WTC11 (cell line): ENCODE measurements around the gene CCDC57. TPM values are rescaled to one million over a fixed set of nuclear protein-coding genes. Genes with fewer than 3 reads are reported as not detected.

Source experiments
- ATAC-seq: fragments of 200-7000 bp; cut with Tn5 transposase; 2 replicates; pipeline ENCODE4 v1.10.0; 2021; ENCODE audit warnings: mild to moderate bottlenecking, moderate library complexity
- CTCF ChIA-PET: fragments of 300-600 bp; sonication (Branson Sonifier 250); formaldehyde crosslinking; loops from one replicate; lab custom pipeline; 2021; ENCODE audit warnings: antibody characterized with exemption; lab: Charles Lee
- POLR2A ChIA-PET: fragments of 350-600 bp; sonication (Branson Sonifier 250); formaldehyde crosslinking; loops from one replicate; lab custom pipeline; 2021; ENCODE audit warnings: antibody characterized with exemption; lab: Charles Lee
- DNase-seq: peaks from one replicate; pipeline ENCODE4 v3.0.0; 2021; ENCODE audit warnings: low spot score
- H3K27ac Mint-ChIP-seq: 2 replicates; pipeline ENCODE4 v1.8.0; 2021; ENCODE audit warnings: mixed read lengths
- H3K27me3 Mint-ChIP-seq: 2 replicates; pipeline ENCODE4 v1.8.0; 2021; ENCODE audit warnings: low read depth, mild to moderate bottlenecking, moderate library complexity, mixed read lengths
- H3K36me3 Mint-ChIP-seq: 2 replicates; pipeline ENCODE4 v1.8.0; 2021; ENCODE audit warnings: mixed read lengths
- H3K4me1 Mint-ChIP-seq: 2 replicates; pipeline ENCODE4 v1.8.0; 2022; ENCODE audit warnings: mixed read lengths
- H3K4me3 Mint-ChIP-seq: 2 replicates; pipeline ENCODE4 v1.8.0; 2021; ENCODE audit warnings: mild to moderate bottlenecking, moderate library complexity, mixed read lengths
- H3K9me3 Mint-ChIP-seq: 2 replicates; pipeline ENCODE4 v1.8.0; 2021; ENCODE audit warnings: mixed read lengths
- ESRRA ChIP-seq: sonication (generic); formaldehyde crosslinking; IDR thresholded peaks from 2 replicates; pipeline ENCODE4 v1.8.1; 2022; ENCODE audit warnings: mild to moderate bottlenecking, missing genetic modification reagents, borderline replicate concordance
- ETV6 ChIP-seq: sonication (generic); formaldehyde crosslinking; IDR thresholded peaks from 2 replicates; pipeline ENCODE4 v1.8.1; 2022; ENCODE audit warnings: mild to moderate bottlenecking, missing genetic modification reagents
- NFATC4 ChIP-seq: fragments of 250-450 bp; sonication (Bioruptor Pico); IDR thresholded peaks from 2 replicates; pipeline ENCODE4 v1.9.0; 2021; ENCODE audit warnings: mild to moderate bottlenecking
- NR1H2 ChIP-seq: sonication (generic); formaldehyde crosslinking; IDR thresholded peaks from 2 replicates; pipeline ENCODE4 v1.9.0; 2021; ENCODE audit warnings: mild to moderate bottlenecking, moderate library complexity, missing genetic modification reagents
- NR2C2 ChIP-seq: sonication (generic); formaldehyde crosslinking; IDR thresholded peaks from 2 replicates; pipeline ENCODE4 v1.8.0; 2022; ENCODE audit warnings: mild to moderate bottlenecking, missing genetic modification reagents
- RELA ChIP-seq: sonication (generic); formaldehyde crosslinking; IDR thresholded peaks from 2 replicates; pipeline ENCODE4 v1.8.1; 2022; ENCODE audit warnings: missing genetic modification reagents, mild to moderate bottlenecking, borderline replicate concordance
- SMAD4 ChIP-seq: sonication (generic); formaldehyde crosslinking; IDR thresholded peaks from 2 replicates; pipeline ENCODE4 v1.8.0; 2022; ENCODE audit warnings: mild to moderate bottlenecking, missing genetic modification reagents
- TEAD1 ChIP-seq: sonication (generic); formaldehyde crosslinking; IDR thresholded peaks from 2 replicates; pipeline ENCODE4 v1.8.0; 2022; ENCODE audit warnings: mild to moderate bottlenecking, missing genetic modification reagents
- TEAD4 ChIP-seq: sonication (generic); formaldehyde crosslinking; IDR thresholded peaks from 2 replicates; pipeline ENCODE4 v1.8.0; 2022; ENCODE audit warnings: mild to moderate bottlenecking, missing genetic modification reagents
- ZBTB21 ChIP-seq: sonication (generic); formaldehyde crosslinking; IDR thresholded peaks from 2 replicates; pipeline ENCODE4 v1.8.1; 2023; ENCODE audit warnings: mild to moderate bottlenecking, missing genetic modification reagents, borderline replicate concordance
- ZNF121 ChIP-seq: sonication (generic); formaldehyde crosslinking; IDR thresholded peaks from 2 replicates; pipeline ENCODE4 v1.8.0; 2023; ENCODE audit warnings: missing genetic modification reagents
- ZNF138 ChIP-seq: sonication (generic); formaldehyde crosslinking; conservative IDR thresholded peaks from 2 replicates; pipeline ENCODE4 v1.8.1; 2022; ENCODE audit warnings: mild to moderate bottlenecking, moderate library complexity, missing genetic modification reagents
- ZNF219 ChIP-seq: sonication (generic); formaldehyde crosslinking; IDR thresholded peaks from 2 replicates; pipeline ENCODE4 v1.8.0; 2023; ENCODE audit warnings: missing genetic modification reagents, mild to moderate bottlenecking, borderline replicate concordance
- ZNF232 ChIP-seq: sonication (generic); formaldehyde crosslinking; IDR thresholded peaks from 2 replicates; pipeline ENCODE4 v1.8.0; 2022; ENCODE audit warnings: mild to moderate bottlenecking, missing genetic modification reagents
- ZNF671 ChIP-seq: fragments of 250-450 bp; sonication (Bioruptor Pico); IDR thresholded peaks from 2 replicates; pipeline ENCODE4 v1.8.0; 2021; ENCODE audit warnings: mild to moderate bottlenecking
- total RNA-seq: library from RNA; stranded (reverse); gene quantifications from 3 replicates; pipeline ENCODE4 v1.2.3, GENCODE V29; 2021
- TF ChIP-seq, protein P1 (sequence below): sonication (generic); formaldehyde crosslinking; IDR thresholded peaks from 2 replicates; pipeline ENCODE4 v1.8.1; 2023; ENCODE audit warnings: mild to moderate bottlenecking, missing genetic modification reagents, moderate library complexity
- TF ChIP-seq, protein P2 (sequence below): sonication (generic); formaldehyde crosslinking; IDR thresholded peaks from 2 replicates; pipeline ENCODE4 v1.8.1; 2022; ENCODE audit warnings: low read depth, missing genetic modification reagents, borderline replicate concordance
- TF ChIP-seq, protein P3 (sequence below): sonication (generic); formaldehyde crosslinking; IDR thresholded peaks from 2 replicates; pipeline ENCODE4 v1.8.1; 2023; ENCODE audit warnings: mild to moderate bottlenecking, moderate library complexity, missing genetic modification reagents
- TF ChIP-seq, protein P4 (sequence below): sonication (generic); formaldehyde crosslinking; IDR thresholded peaks from 2 replicates; pipeline ENCODE4 v1.8.0; 2022; ENCODE audit warnings: mild to moderate bottlenecking, missing genetic modification reagents
- TF ChIP-seq, protein P5 (sequence below): sonication (generic); formaldehyde crosslinking; IDR thresholded peaks from 2 replicates; pipeline ENCODE4 v1.8.1; 2022; ENCODE audit warnings: mild to moderate bottlenecking, moderate library complexity, missing genetic modification reagents
- TF ChIP-seq, protein P6 (sequence below): fragments of 200-600 bp; IDR thresholded peaks from 2 replicates; pipeline ENCODE4 v1.8.0; 2022; ENCODE audit warnings: antibody characterized with exemption
- TF ChIP-seq, protein P7 (sequence below): fragments of 250-450 bp; sonication (Bioruptor Pico); IDR thresholded peaks from 2 replicates; pipeline ENCODE4 v1.8.0; 2021; ENCODE audit warnings: mild to moderate bottlenecking
- TF ChIP-seq, protein P8 (sequence below): sonication (generic); formaldehyde crosslinking; IDR thresholded peaks from 2 replicates; pipeline ENCODE4 v1.8.0; 2023; ENCODE audit warnings: missing genetic modification reagents, mild to moderate bottlenecking, borderline replicate concordance

Gene CCDC57
- total RNA-seq, 1 experiment from 2014 or later = 20.0 TPM

DNA sequence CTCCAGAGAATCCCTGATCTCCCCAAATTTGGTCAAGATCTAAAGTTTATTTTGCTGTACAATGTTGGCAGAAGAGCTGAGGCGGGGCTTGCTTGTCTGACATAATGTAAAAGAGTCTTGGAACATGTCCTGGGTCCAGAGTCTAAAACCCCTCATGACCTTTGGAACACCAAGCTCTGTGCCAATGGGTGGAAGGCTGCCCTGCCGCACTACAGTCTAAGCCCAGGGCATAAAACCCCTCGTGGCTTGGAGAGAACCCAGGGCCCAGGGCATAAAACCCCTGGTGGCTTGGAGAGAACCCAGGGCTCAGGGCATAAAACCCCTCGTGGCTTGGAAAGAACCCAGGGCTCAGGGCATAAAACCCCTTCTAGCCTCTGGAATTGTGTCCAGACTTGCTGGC is 36.7 kb downstream of the CCDC57 start:
- POLR2A ChIA-PET = no interaction called here
- DNase-seq (no peak), ATAC-seq (no peak)
- TF ChIP-seq NR1H2 (CRISPR knock-in tag) (no peak), ZNF232 (CRISPR knock-in tag) (no peak), RELA (CRISPR knock-in tag) (no peak), ZNF219 (CRISPR knock-in tag) (no peak), SMAD4 (CRISPR knock-in tag) (no peak), TEAD1 (CRISPR knock-in tag) (no peak), ZNF138 (CRISPR knock-in tag) (no peak), ZNF671 (CRISPR knock-in tag) (no peak), TEAD4 (CRISPR knock-in tag) (no peak), NR2C2 (CRISPR knock-in tag) (no peak)
- TF ChIP-seq, protein P1, sequence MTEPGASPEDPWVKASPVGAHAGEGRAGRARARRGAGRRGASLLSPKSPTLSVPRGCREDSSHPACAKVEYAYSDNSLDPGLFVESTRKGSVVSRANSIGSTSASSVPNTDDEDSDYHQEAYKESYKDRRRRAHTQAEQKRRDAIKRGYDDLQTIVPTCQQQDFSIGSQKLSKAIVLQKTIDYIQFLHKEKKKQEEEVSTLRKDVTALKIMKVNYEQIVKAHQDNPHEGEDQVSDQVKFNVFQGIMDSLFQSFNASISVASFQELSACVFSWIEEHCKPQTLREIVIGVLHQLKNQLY = no peak
- TF ChIP-seq, protein P2, sequence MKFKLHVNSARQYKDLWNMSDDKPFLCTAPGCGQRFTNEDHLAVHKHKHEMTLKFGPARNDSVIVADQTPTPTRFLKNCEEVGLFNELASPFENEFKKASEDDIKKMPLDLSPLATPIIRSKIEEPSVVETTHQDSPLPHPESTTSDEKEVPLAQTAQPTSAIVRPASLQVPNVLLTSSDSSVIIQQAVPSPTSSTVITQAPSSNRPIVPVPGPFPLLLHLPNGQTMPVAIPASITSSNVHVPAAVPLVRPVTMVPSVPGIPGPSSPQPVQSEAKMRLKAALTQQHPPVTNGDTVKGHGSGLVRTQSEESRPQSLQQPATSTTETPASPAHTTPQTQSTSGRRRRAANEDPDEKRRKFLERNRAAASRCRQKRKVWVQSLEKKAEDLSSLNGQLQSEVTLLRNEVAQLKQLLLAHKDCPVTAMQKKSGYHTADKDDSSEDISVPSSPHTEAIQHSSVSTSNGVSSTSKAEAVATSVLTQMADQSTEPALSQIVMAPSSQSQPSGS = no peak
- TF ChIP-seq, protein P3, sequence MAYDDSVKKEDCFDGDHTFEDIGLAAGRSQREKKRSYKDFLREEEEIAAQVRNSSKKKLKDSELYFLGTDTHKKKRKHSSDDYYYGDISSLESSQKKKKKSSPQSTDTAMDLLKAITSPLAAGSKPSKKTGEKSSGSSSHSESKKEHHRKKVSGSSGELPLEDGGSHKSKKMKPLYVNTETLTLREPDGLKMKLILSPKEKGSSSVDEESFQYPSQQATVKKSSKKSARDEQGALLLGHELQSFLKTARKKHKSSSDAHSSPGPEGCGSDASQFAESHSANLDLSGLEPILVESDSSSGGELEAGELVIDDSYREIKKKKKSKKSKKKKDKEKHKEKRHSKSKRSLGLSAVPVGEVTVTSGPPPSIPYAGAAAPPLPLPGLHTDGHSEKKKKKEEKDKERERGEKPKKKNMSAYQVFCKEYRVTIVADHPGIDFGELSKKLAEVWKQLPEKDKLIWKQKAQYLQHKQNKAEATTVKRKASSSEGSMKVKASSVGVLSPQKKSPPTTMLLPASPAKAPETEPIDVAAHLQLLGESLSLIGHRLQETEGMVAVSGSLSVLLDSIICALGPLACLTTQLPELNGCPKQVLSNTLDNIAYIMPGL = no peak
- CTCF ChIA-PET = interaction anchor here (1.3 to 3.0 kb wide), 2 partner anchors 30 to 145 kb away, joined by 4 to 8 read pairs; no protein-coding TSS in a partner anchor
- peaks cover 32% of the 10 kb centered on the region for H3K4me1 Mint-ChIP-seq
- no peak overlapping the region for H3K27ac Mint-ChIP-seq
- peaks cover 30% of the 10 kb centered on the region for H3K36me3 Mint-ChIP-seq
- H3K27me3 Mint-ChIP-seq = peaks cover 97% of the 10 kb centered on the region
- no peak overlapping the region for H3K4me3 Mint-ChIP-seq
- no peaks in the 10 kb centered on the region for H3K9me3 Mint-ChIP-seq

DNA sequence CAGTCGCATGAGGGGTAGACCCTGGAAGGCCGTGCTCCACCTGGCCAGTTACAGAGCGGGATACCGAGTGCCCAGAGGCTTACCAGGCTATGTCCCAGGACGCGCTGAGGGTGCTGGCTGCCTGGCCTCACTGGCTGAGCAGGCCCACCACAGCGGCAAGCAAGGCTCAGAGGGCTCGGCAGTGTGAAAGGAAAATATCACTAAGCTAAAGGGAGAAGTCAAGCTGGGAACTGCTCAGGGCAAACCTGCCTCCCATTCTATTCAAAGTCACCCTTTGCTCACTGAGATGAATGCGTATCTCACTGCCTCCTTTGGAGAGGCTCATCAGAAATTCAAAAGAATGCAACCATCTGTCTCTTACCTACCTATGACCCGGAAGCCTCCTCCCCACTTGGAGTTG is 37.4 kb downstream of the CCDC57 start:
- H3K4me1 Mint-ChIP-seq = peaks cover 32% of the 10 kb centered on the region
- H3K36me3 Mint-ChIP-seq = peaks cover 35% of the 10 kb centered on the region
- no peak overlapping the region for H3K27ac Mint-ChIP-seq
- ChIA-PET POLR2A (no interaction called here), CTCF (interaction anchor here (1.3 to 3.0 kb wide), 2 partner anchors 31 to 145 kb away, joined by 4 to 8 read pairs; no protein-coding TSS in a partner anchor)
- H3K9me3 Mint-ChIP-seq = no peaks in the 10 kb centered on the region
- ATAC-seq (no peak; the same call in none of the 2 replicates), DNase-seq (no peak)
- H3K27me3 Mint-ChIP-seq = peaks cover 100% of the 10 kb centered on the region
- peak overlapping the region; percentile 45 for H3K4me3 Mint-ChIP-seq
- TF ChIP-seq ESRRA (CRISPR knock-in tag) (no peak), ZNF121 (CRISPR knock-in tag) (no peak), ZBTB21 (CRISPR knock-in tag) (no peak), ETV6 (no peak), NFATC4 (no peak)
- TF ChIP-seq, protein P4, sequence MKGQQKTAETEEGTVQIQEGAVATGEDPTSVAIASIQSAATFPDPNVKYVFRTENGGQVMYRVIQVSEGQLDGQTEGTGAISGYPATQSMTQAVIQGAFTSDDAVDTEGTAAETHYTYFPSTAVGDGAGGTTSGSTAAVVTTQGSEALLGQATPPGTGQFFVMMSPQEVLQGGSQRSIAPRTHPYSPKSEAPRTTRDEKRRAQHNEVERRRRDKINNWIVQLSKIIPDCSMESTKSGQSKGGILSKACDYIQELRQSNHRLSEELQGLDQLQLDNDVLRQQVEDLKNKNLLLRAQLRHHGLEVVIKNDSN (CRISPR knock-in tag) = no peak
- TF ChIP-seq, protein P5, sequence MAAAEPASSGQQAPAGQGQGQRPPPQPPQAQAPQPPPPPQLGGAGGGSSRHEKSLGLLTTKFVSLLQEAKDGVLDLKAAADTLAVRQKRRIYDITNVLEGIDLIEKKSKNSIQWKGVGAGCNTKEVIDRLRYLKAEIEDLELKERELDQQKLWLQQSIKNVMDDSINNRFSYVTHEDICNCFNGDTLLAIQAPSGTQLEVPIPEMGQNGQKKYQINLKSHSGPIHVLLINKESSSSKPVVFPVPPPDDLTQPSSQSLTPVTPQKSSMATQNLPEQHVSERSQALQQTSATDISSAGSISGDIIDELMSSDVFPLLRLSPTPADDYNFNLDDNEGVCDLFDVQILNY (CRISPR knock-in tag) = no peak
- TF ChIP-seq, protein P6, sequence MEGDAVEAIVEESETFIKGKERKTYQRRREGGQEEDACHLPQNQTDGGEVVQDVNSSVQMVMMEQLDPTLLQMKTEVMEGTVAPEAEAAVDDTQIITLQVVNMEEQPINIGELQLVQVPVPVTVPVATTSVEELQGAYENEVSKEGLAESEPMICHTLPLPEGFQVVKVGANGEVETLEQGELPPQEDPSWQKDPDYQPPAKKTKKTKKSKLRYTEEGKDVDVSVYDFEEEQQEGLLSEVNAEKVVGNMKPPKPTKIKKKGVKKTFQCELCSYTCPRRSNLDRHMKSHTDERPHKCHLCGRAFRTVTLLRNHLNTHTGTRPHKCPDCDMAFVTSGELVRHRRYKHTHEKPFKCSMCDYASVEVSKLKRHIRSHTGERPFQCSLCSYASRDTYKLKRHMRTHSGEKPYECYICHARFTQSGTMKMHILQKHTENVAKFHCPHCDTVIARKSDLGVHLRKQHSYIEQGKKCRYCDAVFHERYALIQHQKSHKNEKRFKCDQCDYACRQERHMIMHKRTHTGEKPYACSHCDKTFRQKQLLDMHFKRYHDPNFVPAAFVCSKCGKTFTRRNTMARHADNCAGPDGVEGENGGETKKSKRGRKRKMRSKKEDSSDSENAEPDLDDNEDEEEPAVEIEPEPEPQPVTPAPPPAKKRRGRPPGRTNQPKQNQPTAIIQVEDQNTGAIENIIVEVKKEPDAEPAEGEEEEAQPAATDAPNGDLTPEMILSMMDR = no peak
- TF ChIP-seq, protein P7, sequence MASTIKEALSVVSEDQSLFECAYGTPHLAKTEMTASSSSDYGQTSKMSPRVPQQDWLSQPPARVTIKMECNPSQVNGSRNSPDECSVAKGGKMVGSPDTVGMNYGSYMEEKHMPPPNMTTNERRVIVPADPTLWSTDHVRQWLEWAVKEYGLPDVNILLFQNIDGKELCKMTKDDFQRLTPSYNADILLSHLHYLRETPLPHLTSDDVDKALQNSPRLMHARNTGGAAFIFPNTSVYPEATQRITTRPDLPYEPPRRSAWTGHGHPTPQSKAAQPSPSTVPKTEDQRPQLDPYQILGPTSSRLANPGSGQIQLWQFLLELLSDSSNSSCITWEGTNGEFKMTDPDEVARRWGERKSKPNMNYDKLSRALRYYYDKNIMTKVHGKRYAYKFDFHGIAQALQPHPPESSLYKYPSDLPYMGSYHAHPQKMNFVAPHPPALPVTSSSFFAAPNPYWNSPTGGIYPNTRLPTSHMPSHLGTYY (CRISPR knock-in tag) = no peak
- TF ChIP-seq, protein P8, sequence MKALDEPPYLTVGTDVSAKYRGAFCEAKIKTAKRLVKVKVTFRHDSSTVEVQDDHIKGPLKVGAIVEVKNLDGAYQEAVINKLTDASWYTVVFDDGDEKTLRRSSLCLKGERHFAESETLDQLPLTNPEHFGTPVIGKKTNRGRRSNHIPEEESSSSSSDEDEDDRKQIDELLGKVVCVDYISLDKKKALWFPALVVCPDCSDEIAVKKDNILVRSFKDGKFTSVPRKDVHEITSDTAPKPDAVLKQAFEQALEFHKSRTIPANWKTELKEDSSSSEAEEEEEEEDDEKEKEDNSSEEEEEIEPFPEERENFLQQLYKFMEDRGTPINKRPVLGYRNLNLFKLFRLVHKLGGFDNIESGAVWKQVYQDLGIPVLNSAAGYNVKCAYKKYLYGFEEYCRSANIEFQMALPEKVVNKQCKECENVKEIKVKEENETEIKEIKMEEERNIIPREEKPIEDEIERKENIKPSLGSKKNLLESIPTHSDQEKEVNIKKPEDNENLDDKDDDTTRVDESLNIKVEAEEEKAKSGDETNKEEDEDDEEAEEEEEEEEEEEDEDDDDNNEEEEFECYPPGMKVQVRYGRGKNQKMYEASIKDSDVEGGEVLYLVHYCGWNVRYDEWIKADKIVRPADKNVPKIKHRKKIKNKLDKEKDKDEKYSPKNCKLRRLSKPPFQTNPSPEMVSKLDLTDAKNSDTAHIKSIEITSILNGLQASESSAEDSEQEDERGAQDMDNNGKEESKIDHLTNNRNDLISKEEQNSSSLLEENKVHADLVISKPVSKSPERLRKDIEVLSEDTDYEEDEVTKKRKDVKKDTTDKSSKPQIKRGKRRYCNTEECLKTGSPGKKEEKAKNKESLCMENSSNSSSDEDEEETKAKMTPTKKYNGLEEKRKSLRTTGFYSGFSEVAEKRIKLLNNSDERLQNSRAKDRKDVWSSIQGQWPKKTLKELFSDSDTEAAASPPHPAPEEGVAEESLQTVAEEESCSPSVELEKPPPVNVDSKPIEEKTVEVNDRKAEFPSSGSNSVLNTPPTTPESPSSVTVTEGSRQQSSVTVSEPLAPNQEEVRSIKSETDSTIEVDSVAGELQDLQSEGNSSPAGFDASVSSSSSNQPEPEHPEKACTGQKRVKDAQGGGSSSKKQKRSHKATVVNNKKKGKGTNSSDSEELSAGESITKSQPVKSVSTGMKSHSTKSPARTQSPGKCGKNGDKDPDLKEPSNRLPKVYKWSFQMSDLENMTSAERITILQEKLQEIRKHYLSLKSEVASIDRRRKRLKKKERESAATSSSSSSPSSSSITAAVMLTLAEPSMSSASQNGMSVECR (CRISPR knock-in tag) = no peak
